A204.1 (cell line): ENCODE measurements around the gene SIN3B.

ENCODE experiments used
- FAIRE-seq: peaks from 2 replicates; lab custom pipeline; 2012; peaks lifted over from hg19 to GRCh38; lab: Jason Lieb, UNC

SIN3B gene

GRCh38 chr19:16915135-16915534 is 85.9 kb downstream of the SIN3B start:
- no peak for FAIRE-seq

DNA sequence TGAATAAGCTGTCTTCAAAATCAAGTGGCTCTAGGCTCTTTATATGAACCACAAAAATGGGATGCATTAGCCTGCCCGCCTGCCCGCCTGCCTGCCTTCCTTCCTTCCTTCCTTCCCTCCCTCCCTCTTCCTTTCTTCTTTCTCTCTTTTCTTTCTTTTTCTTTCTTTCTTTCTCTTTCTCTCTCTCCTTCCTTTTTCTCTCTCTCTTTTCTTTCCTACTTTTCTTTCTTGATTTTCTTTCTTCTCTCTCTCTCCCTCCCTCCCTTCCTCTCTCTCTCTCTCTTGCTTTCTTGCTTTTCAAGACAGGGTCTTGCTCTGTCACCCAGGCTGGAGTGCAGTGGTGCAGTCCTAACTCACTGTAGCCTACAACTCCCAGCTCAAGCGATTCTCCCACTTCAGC is 86.5 kb downstream of the SIN3B start:
- FAIRE-seq, result no peak

- FAIRE-seq, result no peak
Measured at GRCh38 chr19:16917401-16917800, 88.2 kb downstream of the SIN3B start.

DNA sequence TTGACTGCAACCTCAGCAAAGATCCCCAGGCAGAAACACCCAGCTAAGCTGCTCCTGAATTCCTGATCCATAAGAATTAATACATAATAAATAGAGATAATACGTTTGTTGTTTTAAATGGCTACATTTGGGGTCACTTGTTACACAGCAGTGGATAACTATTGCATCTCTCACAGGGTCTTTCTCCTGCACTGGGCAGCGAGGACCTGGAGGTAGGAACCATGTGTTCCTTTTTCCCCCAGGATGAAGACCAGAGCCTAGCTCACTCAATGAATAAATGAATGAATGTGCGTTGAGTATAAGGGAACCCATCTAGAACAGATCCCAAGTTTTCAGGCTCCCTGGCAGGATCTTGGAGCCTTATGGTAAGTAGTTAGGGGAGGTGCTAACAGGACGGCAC is 90.3 kb downstream of the SIN3B start:
- FAIRE-seq, result no peak

DNA sequence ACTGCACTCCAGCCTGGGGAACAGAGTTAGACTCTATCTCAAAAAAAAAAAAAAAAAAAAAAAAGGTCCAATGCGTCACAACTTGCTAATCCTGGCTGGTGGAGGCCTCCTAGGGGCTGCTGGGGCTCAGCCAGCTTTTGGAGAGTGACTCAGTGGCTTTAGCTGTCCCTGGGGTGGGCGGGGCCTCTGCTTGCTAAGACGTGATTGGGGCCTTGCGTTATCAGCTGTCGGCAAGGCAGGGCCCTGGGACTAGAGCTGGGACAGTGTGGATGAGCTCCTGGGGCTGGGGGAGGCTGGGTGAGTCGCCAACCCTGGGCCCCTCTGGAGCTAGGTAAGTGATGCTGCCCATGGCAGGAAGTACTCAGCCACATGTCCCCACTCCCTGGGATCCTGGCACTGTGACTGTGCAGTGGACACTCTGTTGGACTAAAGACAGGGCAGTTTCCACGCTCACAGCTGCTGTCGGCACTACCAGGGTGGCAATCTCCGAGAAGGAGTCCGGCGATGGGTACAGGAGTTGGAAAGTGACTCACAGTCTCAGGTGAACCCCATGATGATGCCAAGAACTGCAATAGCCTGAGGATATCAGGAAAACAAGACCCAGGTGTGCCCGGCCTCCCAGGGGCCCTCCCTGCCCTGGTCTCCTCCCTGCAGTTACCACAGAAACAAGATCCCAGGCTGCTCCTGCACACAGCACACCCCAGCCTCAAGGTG is 91.8 kb downstream of the SIN3B start:
- no peak for FAIRE-seq

GRCh38 chr19:16921766-16922591 is 92.8 kb downstream of the SIN3B start:
- no peak for FAIRE-seq

DNA sequence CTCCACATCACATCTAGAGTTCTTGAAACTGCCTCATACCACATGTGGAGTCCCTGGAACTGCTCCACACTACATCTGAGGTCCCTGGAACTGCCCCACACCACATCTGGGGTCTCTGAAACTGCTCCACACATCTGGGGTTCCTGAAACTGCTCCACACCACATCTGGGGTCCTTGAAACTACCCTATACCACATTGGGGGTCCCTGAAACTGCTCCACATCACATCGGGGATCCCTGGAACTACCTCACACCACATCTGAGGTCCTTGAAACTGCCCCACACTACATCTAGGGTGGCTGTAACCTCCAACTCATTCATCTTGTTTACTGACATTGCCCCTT is 93.4 kb downstream of the SIN3B start:
- no peak for FAIRE-seq

DNA sequence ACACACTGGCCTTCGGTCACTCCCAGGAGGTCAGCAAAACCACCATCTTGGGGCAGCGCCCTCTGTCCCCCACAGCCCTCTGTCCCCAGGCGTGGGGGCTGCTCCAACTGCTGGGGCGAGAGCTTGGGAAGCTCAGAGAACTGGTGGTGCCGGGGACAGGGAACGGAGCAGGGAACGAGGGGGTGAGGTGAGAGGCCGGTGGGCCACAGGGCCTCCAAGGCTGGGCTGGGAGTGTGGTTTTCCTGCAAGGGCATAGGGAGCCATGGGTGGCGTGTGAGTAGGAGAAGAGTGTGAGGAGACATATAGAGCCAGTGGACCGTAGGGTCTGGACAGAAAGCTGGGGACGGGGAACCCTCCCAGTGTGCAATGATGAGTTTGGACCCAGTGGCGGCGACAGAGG is 93.8 kb downstream of the SIN3B start:
- no peak for FAIRE-seq

GRCh38 chr19:16927883-16928282 is 98.7 kb downstream of the SIN3B start:
- no peak for FAIRE-seq

DNA sequence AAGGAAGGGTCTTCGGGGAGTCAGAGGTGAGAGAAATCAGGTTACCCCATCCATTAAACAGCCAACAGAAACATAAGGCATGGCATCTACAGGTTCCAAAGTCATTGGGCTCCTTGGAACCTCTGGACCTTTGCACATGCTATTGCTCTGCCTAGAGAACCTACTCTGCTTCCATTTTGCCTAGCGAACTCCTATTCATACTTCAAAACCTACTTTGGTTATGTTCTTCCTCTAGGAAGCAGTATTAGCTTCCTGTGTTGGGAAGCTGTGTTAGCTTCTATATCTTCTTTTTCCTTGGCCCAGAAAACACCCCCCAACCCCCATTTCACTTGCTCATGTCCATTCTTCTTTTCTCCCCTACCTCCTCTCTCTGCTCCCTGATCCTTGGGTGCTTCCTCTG is 99.2 kb downstream of the SIN3B start:
- no peak for FAIRE-seq

DNA sequence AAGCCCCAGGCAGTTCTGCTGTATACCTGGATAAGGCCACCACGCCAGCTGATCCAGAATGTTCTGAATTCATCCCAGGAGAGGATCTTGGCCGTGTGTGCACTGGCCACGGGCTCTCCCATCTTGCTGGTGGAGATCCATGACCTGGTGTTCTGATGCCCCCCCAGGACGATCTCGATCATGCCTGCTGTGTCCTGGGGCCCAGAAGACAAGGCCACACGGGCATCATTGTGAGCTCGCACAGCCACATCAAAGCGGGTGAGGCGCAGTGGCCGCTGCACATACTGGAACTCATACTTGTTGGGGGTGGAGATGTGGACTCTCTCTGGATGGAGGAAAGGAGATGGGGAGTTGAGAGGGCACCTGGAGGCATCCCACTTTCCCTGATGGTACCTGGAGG is 99.7 kb downstream of the SIN3B start:
- FAIRE-seq, result no peak
